Erythroblast (primary cell): Measurements from ENCODE around the gene DCST2.

Experiments used
- GATA1 ChIP-seq: IDR thresholded peaks from 2 replicates; pipeline ENCODE4 v1.6.1; 2011; ENCODE audit warnings: low read depth, mild to moderate bottlenecking, control low read depth, low read length, moderate library complexity
- POLR2A ChIP-seq: IDR thresholded peaks from 2 replicates; pipeline ENCODE4 v1.6.1; 2011; ENCODE audit warnings: mild to moderate bottlenecking, low read length

DNA sequence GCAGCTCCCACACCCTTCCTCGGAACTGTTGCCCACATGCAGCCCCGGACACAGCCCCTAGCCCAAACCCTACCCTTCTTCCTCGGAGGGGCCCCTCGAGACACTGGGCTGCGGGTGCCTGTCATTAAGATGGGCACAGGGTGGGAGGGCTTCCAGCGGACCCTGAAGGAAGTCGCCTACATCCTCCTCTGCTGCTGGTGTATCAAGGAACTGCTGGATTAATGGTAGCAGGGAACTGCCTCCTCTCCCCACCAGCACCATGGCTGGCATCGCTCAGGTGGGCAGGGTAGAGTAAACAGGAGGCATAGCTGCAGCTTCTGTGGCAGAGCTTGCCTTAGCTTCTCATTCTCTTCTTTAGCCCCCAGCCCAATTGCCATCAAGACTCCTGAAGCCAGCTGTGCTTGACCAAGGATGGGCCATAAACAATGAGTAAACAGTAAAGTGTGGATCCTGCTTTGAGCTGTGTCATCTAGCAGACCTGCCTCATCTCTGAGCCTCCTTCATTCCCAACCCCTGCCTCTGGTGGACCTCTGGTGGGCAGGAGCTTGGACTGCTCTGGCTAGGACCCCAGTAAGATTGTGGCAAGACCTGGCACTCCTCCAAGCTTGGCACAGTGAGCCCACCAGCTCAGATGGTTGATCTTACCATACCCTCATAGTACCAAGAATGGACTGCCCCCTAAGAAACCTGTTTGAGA lies 39.9 kb downstream of the DCST2 start, which contains the start of gene LENEP:
- TF ChIP-seq POLR2A, result no peak
- no peak for TF ChIP-seq GATA1
